ENCODE results near the gene KIF6. TPM values are rescaled to one million over a fixed set of nuclear protein-coding genes. Genes with fewer than 3 reads are reported as not detected.

Gene KIF6
- total RNA-seq, 4 donors from 2014 or later = 0.47 to 2.3 (median 0.97) TPM

DNA sequence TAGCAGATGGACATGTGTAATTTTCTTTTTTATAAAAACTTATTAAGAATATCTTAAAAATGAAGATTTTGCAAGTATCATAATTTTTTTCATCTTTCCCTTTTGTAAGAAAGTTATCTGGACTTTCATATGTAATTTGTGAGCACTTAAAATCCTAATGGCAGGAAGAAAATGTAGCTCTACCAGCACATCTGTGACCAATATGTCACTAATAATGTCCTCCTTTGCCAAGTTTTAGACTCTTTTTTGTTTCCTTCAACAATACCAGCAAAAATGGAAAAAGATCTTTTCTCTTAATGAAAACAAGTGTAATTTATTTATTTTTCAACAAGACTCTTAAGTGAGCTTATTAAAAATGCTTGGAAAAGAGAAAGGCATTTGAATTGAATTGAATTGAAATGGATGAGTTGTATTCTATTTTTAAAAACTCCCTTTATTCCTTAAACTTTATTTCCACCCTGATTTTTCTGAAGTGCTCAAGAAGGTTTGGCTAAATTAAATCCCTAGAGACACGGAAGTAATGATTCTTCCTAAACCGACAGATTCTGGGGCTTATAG, 110.7 kb downstream of the KIF6 start:
- H3K4me3 ChIP-seq = no peak overlapping the region
- H3K27me3 ChIP-seq = no peaks in the 10 kb centered on the region
- no peaks in the 10 kb centered on the region for H3K9me3 ChIP-seq
- TF ChIP-seq POLR2A (IDR thresholded peaks at IDR 0.05) (no peak), POLR2AphosphoS5 (IDR thresholded peaks at IDR 0.05) (no peak), EP300 (IDR thresholded peaks at IDR 0.05) (no peak)
- TF ChIP-seq, protein P1, sequence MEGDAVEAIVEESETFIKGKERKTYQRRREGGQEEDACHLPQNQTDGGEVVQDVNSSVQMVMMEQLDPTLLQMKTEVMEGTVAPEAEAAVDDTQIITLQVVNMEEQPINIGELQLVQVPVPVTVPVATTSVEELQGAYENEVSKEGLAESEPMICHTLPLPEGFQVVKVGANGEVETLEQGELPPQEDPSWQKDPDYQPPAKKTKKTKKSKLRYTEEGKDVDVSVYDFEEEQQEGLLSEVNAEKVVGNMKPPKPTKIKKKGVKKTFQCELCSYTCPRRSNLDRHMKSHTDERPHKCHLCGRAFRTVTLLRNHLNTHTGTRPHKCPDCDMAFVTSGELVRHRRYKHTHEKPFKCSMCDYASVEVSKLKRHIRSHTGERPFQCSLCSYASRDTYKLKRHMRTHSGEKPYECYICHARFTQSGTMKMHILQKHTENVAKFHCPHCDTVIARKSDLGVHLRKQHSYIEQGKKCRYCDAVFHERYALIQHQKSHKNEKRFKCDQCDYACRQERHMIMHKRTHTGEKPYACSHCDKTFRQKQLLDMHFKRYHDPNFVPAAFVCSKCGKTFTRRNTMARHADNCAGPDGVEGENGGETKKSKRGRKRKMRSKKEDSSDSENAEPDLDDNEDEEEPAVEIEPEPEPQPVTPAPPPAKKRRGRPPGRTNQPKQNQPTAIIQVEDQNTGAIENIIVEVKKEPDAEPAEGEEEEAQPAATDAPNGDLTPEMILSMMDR (IDR thresholded peaks at IDR 0.05) = no peak
- no peak overlapping the region for H3K27ac ChIP-seq
- ATAC-seq = no peak
- H3K4me1 ChIP-seq = peaks cover 0 to 25% (median 7%) of the 10 kb centered on the region in 3 donors
- H3K36me3 ChIP-seq = no peaks in the 10 kb centered on the region
- 78 to 100% methylated on average over 1 to 2 of the region's 2 CpGs for WGBS, 2 donors (ENCODE audit: low coverage in 1 of 2)

DNA sequence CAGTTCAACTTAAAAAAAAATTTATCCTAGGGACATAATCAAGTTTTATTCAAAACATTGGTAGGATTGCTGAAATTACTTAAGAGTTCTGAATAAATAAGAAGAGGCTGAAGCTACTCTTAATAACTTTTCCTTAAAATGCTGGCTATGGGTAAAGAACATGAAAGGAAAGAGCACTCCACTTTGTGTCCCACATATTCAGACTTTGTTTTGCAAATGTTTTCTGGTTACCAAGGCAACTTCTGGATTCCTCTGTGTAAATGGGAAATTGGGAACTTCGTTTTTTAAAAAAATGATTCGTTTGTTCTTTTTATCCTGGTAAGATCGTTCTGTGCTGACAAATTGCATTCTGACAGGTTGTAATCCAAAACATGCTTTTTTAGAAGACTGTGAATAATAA, 115.0 kb downstream of the KIF6 start:
- Histone ChIP-seq H3K27ac (peak overlapping the region; percentile 65 to 79 (median 74)), H3K4me3 (no peak overlapping the region), H3K9me3 (no peaks in the 10 kb centered on the region), H3K27me3 (no peaks in the 10 kb centered on the region), H3K36me3 (no peaks in the 10 kb centered on the region), H3K4me1 (peaks cover 1 to 33% (median 7%) of the 10 kb centered on the region in 3 donors)
- no peak for TF ChIP-seq POLR2A (IDR thresholded peaks at IDR 0.05)
- TF ChIP-seq POLR2AphosphoS5 (IDR thresholded peaks at IDR 0.05) = peak; percentile 26
- WGBS, 2 donors (ENCODE audit: low coverage in 1 of 2) = 0 to 1% methylated on average over 3 of the region's 3 CpGs
- peak; percentile 64 for ATAC-seq

DNA sequence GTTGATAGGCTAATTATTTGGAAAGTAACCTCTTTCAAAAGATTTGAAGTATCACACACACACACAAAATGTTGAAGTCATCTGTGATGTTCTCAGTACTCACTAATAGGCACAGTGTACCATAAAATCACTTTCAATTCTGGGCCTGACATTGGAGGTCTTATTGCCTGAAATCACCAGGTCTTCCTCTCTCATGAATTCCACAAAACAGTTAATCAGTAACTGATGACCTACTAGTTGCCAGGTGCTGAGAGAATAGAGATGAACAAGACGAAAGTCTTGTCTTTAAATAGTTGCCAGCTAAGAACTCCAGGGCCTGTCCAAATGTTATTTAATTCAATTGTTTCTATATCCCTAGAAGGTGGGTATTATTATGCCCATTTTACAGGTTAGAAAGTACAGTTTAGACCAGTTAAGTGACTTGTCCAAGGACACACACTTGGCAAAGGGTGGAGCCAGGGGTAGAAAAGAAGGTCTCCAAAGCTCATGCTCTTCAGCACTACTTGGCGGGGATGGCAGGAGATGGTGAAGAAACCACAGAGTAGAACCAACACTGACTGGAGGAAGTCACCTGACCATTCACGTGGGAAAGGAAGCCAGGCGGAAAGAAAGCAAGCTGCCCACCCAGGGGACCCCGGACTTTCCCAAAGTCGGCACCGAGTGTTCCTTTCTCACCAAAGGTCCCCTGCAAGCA, 116.4 kb downstream of the KIF6 start:
- Histone ChIP-seq H3K4me1 (peaks cover 7 to 41% (median 12%) of the 10 kb centered on the region in 3 donors), H3K27me3 (no peaks in the 10 kb centered on the region), H3K4me3 (no peak overlapping the region), H3K36me3 (no peaks in the 10 kb centered on the region), H3K9me3 (no peaks in the 10 kb centered on the region), H3K27ac (peak overlapping the region; percentile 65 to 79 (median 74))
- 73 to 75% methylated on average over 1 to 2 of the region's 7 CpGs for WGBS, 2 donors (ENCODE audit: low coverage in 1 of 2)
- no peak for TF ChIP-seq EP300 (IDR thresholded peaks at IDR 0.05)
- TF ChIP-seq, protein P1 (IDR thresholded peaks at IDR 0.05) = no peak
- TF ChIP-seq POLR2AphosphoS5 (IDR thresholded peaks at IDR 0.05) = no peak
- no peak for TF ChIP-seq POLR2A (IDR thresholded peaks at IDR 0.05)
- ATAC-seq = no peak

DNA sequence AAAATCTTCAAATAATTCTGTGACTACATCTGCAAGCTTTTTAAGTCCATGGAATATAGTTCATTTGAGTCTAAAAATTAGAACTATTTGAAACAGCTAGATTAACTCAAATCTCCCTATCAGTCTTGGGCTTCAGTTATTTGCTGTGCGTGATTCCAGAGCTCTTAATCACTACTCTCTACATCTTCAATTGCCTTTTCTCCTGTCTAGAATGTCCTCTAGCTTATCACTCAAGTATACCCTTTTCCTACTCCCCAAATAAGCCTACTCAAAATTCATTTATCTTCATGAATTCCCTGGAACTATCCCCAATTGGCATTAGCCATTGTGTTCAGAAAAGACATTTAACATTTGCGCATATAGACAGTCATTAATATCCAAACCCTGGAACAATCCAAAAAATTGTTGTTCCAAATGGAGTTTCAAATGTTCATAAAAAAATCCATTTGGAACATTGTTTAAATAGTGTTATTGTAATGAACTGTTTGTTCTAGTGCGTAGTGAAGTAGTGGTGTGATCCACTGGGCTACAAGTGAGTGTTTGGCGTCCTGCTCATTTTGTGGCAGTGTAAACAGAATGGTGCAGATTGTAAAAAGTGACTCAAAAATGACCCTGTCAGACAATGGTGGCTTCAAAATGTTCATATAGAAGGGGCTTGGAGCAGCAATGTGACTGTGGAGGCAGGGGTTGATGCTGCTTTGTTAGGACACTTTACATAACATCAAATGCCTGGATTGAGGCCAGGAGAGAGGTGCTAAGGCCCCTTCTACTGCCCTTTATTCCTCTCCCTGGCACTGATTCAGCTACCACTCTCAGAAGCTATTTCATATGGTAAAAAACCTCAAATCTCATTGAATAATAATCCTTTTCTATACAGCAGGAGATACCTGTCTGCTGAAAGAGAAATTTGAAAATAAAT, 122.3 kb downstream of the KIF6 start:
- Histone ChIP-seq H3K4me3 (no peak overlapping the region), H3K9me3 (peaks cover 0 to 6% (median 0%) of the 10 kb centered on the region in 3 donors), H3K27ac (peak overlapping the region; percentile 73 to 93 (median 78)), H3K36me3 (no peaks in the 10 kb centered on the region), H3K27me3 (no peaks in the 10 kb centered on the region), H3K4me1 (peaks cover 3 to 44% (median 19%) of the 10 kb centered on the region in 3 donors)
- WGBS, 2 donors (ENCODE audit: low coverage in 1 of 2) = 23 to 26% methylated on average over 3 to 4 of the region's 4 CpGs
- TF ChIP-seq, protein P1 (IDR thresholded peaks at IDR 0.05) = no peak
- TF ChIP-seq EP300 (IDR thresholded peaks at IDR 0.05) = no peak
- no peak for TF ChIP-seq POLR2AphosphoS5 (IDR thresholded peaks at IDR 0.05)
- TF ChIP-seq POLR2A (IDR thresholded peaks at IDR 0.05) = no peak
- ATAC-seq = no peak

DNA sequence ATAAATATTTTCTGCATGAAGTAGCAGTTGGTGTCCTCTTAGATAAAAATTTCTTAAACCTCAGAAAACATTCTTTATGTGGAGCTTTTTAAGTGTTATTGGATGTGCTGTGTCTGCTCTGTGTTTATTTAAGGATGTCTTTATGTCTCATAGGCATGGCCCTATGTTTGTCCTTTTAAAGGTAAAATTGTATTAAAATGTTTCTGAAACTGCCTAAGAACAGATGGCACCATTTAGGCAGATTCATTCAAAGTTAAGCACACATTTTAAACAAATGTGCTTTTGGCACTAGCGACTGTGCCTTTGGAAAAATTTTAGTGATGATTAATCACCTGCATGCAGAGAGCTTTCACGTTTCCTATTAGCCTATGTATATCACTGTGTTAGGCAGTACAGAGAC, 125.2 kb downstream of the KIF6 start:
- TF ChIP-seq EP300 (IDR thresholded peaks at IDR 0.05) (no peak), POLR2A (IDR thresholded peaks at IDR 0.05) (no peak)
- TF ChIP-seq, protein P1 (IDR thresholded peaks at IDR 0.05) = no peak
- peak; percentile 48 for ATAC-seq
- WGBS, 2 donors (ENCODE audit: low coverage in 1 of 2) = 12 to 19% methylated on average over 2 of the region's 2 CpGs
- no peak overlapping the region for H3K4me3 ChIP-seq
- peaks cover 0 to 6% (median 0%) of the 10 kb centered on the region in 3 donors for H3K9me3 ChIP-seq
- H3K27me3 ChIP-seq = no peaks in the 10 kb centered on the region
- H3K27ac ChIP-seq = peak overlapping the region; percentile 56 to 79 (median 74)
- no peaks in the 10 kb centered on the region for H3K36me3 ChIP-seq
- peaks cover 3 to 39% (median 16%) of the 10 kb centered on the region in 3 donors for H3K4me1 ChIP-seq

Data from gastroesophageal sphincter (tissue), 4 donors.